SK-N-MC (cell line): ENCODE measurements around the gene MANF.
A peak's percentile ranks its signal among the peaks of the same experiment; 100 is the strongest.

Experiments
- DNase-seq: peaks from one replicate; pipeline ENCODE4 v3.0.0-alpha.2; 2011; ENCODE audit warnings: low read depth, low spot score
- H3K27ac ChIP-seq: fragments of 200-600 bp; sonication (generic); 2 replicates; pipeline ENCODE4 v1.5.1; 2016; ENCODE audit warnings: mixed run types
- H3K36me3 ChIP-seq: fragments of 200-600 bp; sonication (generic); 2 replicates; pipeline ENCODE4 v1.6.1; 2017; ENCODE audit warnings: antibody characterized with exemption, low read length, mixed read lengths; ENCODE audit not compliant: insufficient read depth
- H3K4me3 ChIP-seq: fragments of 200-600 bp; sonication (generic); 2 replicates; pipeline ENCODE4 v1.5.1; 2016
- H3K9ac ChIP-seq: fragments of 200-600 bp; sonication (generic); 2 replicates; pipeline ENCODE4 v1.8.0; 2017; ENCODE audit warnings: mixed run types, mixed read lengths; ENCODE audit not compliant: insufficient read length
- H3K9me3 ChIP-seq: fragments of 200-600 bp; sonication (generic); 2 replicates; pipeline ENCODE4 v1.6.1; 2017; ENCODE audit warnings: low read depth, mild to moderate bottlenecking, antibody characterized with exemption, low read length, moderate library complexity, mixed read lengths
- EZH2 ChIP-seq: fragments of 200-600 bp; sonication (generic); IDR thresholded peaks from one replicate; pipeline ENCODE4 v1.6.1; 2017; ENCODE audit warnings: antibody characterized with exemption
- FOXP2 ChIP-seq: optimal IDR thresholded peaks from 2 replicates; pipeline ENCODE3; 2011; ENCODE audit warnings: mild to moderate bottlenecking, moderate library complexity; ENCODE audit not compliant: insufficient read depth; ENCODE audit errors: extremely low read length, control extremely low read depth
- POLR2AphosphoS5 ChIP-seq: IDR thresholded peaks from 2 replicates; pipeline ENCODE4 v1.6.1; 2012; ENCODE audit warnings: mild to moderate bottlenecking, low read depth, low read length, borderline replicate concordance

MANF gene

DNA sequence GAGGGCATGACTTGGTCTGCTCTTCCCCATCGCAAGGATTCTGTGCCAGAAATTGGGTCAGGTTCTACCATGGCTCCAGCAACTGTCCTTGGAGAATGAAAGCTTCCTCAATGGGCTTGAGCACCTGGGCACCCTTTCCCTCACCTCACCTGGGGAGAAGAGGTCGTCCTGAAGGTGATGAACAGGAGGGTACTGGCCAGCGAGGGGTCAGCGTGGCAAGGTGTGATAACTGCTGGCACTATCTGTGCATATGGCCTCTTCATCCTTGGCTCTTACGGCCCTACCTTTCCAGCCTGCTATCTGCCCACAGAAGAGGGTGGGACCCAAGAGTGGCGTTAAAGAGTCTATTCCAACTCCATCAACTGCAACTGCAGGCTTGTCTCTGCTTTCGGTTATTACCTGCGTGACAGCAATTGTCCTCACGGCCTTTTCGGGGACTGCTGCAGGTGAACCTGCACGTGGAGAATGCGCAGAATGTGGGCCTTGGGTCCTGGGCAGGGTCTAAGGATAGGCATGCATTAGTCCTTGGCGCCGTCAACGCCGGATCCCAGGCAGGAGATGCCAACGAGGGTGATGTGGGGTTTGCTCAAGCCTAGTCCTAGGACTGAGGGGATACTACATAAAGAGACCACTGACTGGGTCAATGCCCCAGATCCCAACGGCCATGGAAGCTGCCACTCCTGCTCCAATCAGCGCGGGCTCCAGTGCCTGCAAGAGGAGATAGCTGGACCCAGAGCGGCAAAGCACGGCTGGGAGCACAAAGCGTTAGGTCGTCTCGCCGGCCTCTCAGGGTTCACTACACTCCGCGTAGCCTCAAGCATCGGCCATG lies 5.4 kb downstream of the MANF start:
- H3K27ac ChIP-seq = peak overlapping the region; percentile 25; the same call in 1 of the 2 replicates
- no peak for DNase-seq
- H3K4me3 ChIP-seq = peak overlapping the region; percentile 78
- H3K36me3 ChIP-seq = peaks cover 26% of the 10 kb centered on the region; the same call in 1 of the 2 replicates
- H3K9ac ChIP-seq = peak overlapping the region; percentile 59
- TF ChIP-seq POLR2AphosphoS5 (no peak; the same call in 1 of the 2 replicates), EZH2 (no peak), FOXP2 (no peak)
- H3K9me3 ChIP-seq = no peaks in the 10 kb centered on the region

DNA sequence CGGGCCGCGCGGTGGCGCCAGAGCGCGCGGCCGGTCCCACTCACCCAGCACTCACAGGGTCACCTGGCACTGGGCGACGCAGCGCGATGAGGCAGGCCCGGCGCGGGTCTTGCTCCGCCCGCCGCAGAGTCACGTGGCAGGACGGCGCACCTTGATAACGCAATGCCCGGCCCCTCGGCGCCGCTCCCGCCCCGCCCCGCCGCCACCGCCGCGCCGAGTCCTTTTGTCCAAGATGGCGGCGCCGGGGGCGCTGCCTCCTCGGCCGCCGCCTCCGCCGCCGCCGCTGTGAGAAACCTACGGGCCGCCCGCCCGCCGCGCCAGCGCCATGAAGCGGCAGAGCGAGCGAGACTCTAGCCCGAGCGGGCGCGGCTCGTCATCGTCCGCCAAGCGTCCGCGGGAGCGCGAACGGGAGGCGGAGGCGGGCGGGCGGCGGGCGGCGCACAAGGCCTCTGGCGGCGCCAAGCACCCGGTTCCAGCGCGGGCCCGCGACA lies 6.0 kb downstream of the MANF start, which contains the start of gene RBM15B:
TSS of gene RBM15B (plus strand) at position 211 of the 491 bp plus-strand sequence. CDS start at position 326, 115 bp downstream.
- H3K27ac ChIP-seq = peak within 1 kb of the TSS; percentile 36
- peak within 1 kb of the TSS; percentile 85 for H3K9ac ChIP-seq
- peaks cover 32% of the 10 kb centered on the region for H3K36me3 ChIP-seq
- H3K4me3 ChIP-seq = peak within 1 kb of the TSS; percentile 78
- TF ChIP-seq POLR2AphosphoS5 (peak; percentile 54; the same call in 1 of the 2 replicates), FOXP2 (no peak), EZH2 (no peak)
- DNase-seq = no peak
- H3K9me3 ChIP-seq = no peaks in the 10 kb centered on the region

DNA sequence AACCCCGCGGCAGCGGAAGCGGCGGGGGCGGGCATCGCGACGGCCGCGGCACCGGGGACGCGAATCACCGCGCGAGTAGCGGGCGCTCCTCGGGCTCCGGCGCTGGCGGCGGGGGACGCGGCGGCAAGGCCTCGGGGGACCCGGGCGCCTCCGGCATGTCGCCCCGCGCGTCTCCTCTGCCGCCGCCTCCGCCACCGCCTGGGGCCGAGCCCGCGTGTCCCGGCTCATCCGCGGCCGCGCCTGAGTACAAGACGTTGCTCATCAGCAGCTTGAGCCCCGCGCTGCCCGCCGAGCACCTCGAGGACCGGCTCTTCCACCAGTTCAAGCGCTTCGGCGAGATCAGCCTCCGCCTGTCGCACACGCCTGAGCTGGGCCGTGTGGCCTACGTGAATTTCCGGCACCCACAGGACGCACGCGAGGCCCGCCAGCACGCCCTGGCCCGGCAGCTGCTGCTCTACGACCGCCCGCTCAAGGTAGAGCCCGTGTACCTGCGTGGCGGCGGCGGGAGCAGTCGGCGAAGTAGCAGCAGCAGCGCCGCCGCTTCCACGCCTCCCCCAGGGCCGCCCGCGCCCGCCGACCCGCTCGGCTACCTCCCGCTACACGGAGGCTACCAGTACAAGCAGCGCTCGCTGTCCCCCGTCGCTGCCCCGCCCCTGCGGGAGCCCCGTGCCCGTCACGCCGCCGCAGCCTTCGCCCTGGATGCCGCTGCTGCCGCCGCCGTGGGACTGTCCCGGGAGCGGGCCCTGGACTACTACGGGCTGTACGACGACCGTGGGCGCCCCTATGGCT lies 6.7 kb downstream of the MANF start:
- no peaks in the 10 kb centered on the region for H3K9me3 ChIP-seq
- H3K27ac ChIP-seq = peak overlapping the region; percentile 36; the same call in 1 of the 2 replicates
- TF ChIP-seq EZH2 (no peak), FOXP2 (no peak), POLR2AphosphoS5 (no peak)
- H3K4me3 ChIP-seq = peak overlapping the region; percentile 78
- peaks cover 32% of the 10 kb centered on the region for H3K36me3 ChIP-seq
- DNase-seq = no peak
- peak overlapping the region; percentile 85 for H3K9ac ChIP-seq

DNA sequence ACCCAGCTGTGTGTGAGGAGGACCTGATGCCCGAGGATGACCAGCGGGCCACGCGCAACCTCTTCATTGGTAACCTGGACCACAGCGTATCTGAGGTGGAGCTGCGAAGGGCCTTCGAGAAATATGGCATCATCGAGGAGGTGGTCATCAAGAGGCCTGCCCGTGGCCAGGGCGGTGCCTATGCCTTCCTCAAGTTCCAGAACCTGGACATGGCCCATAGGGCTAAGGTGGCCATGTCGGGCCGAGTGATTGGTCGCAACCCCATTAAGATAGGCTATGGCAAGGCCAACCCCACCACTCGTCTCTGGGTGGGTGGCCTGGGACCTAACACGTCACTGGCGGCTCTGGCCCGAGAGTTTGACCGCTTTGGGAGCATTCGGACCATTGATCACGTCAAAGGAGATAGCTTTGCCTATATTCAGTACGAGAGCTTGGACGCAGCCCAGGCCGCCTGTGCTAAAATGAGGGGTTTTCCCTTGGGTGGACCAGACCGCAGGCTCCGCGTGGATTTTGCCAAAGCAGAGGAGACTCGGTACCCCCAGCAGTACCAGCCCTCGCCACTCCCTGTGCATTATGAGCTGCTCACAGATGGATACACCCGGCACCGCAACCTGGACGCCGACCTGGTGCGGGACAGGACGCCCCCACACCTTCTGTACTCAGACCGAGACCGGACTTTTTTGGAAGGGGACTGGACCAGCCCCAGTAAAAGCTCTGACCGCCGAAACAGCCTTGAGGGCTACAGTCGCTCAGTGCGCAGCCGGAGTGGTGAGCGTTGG lies 7.5 kb downstream of the MANF start:
- H3K9me3 ChIP-seq = no peaks in the 10 kb centered on the region
- H3K4me3 ChIP-seq = peak overlapping the region; percentile 78
- no peak for DNase-seq
- peak overlapping the region; percentile 85 for H3K9ac ChIP-seq
- H3K27ac ChIP-seq = no peak overlapping the region
- no peak for TF ChIP-seq EZH2
- peak; percentile 2; the same call in 1 of the 2 replicates for TF ChIP-seq POLR2AphosphoS5
- peaks cover 35% of the 10 kb centered on the region for H3K36me3 ChIP-seq

DNA sequence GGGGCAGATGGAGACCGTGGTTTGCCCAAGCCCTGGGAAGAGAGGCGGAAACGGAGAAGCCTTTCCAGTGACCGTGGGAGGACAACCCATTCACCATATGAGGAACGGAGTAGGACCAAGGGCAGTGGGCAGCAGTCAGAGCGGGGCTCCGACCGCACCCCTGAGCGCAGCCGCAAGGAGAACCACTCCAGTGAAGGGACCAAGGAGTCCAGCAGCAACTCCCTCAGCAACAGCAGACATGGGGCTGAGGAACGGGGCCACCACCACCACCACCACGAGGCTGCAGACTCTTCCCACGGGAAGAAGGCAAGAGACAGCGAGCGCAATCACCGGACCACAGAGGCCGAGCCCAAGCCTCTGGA lies 8.0 kb downstream of the MANF start:
- no peak for DNase-seq
- H3K4me3 ChIP-seq = peak overlapping the region; percentile 78
- peaks cover 36% of the 10 kb centered on the region for H3K36me3 ChIP-seq
- no peak overlapping the region for H3K27ac ChIP-seq
- H3K9ac ChIP-seq = no peak overlapping the region
- H3K9me3 ChIP-seq = no peaks in the 10 kb centered on the region
- TF ChIP-seq EZH2 = no peak
- TF ChIP-seq POLR2AphosphoS5 = no peak
- TF ChIP-seq FOXP2 = no peak

DNA sequence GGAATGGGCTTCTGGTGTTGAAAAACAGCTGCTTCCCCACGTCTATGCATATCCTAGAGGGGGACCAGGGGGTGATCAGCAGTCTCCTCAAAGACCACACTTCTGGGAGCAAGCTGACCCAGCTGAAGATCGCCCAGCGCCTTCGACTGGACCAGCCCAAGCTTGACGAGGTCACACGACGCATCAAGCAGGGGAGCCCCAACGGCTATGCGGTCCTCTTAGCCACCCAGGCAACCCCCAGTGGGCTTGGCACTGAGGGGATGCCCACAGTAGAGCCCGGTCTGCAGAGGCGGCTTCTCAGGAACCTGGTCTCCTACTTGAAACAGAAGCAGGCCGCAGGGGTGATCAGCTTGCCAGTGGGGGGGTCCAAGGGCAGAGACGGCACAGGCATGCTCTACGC lies 8.5 kb downstream of the MANF start:
- Histone ChIP-seq H3K9me3 (no peaks in the 10 kb centered on the region), H3K4me3 (peak overlapping the region; percentile 30; the same call in 1 of the 2 replicates), H3K36me3 (peaks cover 36% of the 10 kb centered on the region), H3K27ac (no peak overlapping the region), H3K9ac (no peak overlapping the region)
- TF ChIP-seq POLR2AphosphoS5 (no peak), FOXP2 (no peak), EZH2 (no peak)
- no peak for DNase-seq

DNA sequence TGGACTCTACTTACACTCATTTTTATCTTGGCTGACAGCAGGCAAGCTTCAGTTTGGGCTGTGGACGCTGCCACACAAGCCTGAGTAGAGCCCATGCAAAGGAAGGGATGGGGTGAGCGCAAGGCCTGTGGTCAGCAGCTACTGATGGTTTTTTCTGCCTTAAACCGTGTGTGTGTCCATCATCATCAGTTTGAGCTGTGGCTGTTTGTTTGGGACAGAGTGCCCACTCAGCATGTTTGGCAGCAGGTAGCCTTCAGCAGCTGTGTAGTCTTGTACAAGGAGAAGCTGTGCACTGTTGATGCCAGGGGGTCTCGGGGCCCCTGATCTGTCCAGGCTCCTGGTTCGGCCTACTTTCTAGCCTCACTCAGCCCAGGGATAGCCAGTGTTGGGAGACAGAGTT lies 9.4 kb downstream of the MANF start:
- Histone ChIP-seq H3K27ac (no peak overlapping the region), H3K9ac (peak overlapping the region; percentile 15), H3K36me3 (peaks cover 36% of the 10 kb centered on the region), H3K9me3 (no peaks in the 10 kb centered on the region), H3K4me3 (no peak overlapping the region)
- TF ChIP-seq FOXP2 (no peak), POLR2AphosphoS5 (peak; percentile 28; the same call in 1 of the 2 replicates), EZH2 (no peak)
- DNase-seq = no peak

DNA sequence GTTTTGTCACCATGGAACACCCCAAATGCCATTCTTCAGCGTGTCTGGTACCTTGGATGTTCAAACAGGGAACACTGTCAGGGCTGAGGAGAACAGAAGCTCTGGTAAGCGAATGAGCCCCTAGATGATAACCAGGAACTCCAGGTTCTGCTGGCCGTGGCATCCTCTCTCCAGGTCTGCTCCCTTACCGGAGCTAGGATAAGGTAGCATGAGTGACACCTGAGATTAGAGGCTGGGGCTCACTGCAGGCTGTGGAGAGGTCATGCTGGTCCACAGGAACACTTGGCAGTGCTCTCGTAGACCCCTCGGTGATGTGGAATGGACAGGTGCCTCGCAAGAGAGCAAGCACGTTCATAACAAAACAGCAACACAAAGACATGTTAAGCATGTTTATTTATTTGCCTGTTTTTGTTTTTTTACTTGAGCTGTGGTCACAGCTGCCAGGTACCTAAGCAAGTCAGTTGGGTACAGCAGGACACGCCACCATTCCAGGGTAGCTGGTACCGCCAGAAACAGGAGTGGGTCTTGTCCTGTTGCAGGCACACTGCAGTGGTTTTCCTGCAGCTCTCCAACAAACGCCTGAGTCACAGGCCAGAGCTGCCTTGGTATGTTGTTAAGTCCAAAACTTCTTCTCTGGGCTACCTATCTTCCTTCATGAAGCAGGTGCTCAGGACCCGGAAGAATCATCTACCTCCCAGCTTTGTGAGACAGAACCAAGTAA lies 10.6 kb downstream of the MANF start:
- no peak for TF ChIP-seq EZH2
- no peak for TF ChIP-seq FOXP2
- no peak for TF ChIP-seq POLR2AphosphoS5
- no peak for DNase-seq
- Histone ChIP-seq H3K9ac (no peak overlapping the region), H3K36me3 (peaks cover 36% of the 10 kb centered on the region), H3K9me3 (no peaks in the 10 kb centered on the region), H3K27ac (no peak overlapping the region), H3K4me3 (no peak overlapping the region)
